ENCODE results near the gene DTWD2.
"Not testable (repeated sequence)": the region's sequence is repeated elsewhere in the genome, so short reads cannot be mapped to it uniquely, and the experiment has no call there.

Gene DTWD2

GRCh38 chr5:118894709-118895108 is 93.6 kb downstream of the DTWD2 start:
- H3K4me1 ChIP-seq (ENCODE audit: control insufficient read depth, insufficient read depth, low read length), result no peaks in the 10 kb centered on the region
- no peaks in the 10 kb centered on the region for H3K27me3 ChIP-seq (ENCODE audit: control insufficient read depth, insufficient read depth, low read length)
- no peaks in the 10 kb centered on the region for H3K9me3 ChIP-seq (ENCODE audit: control insufficient read depth, insufficient read depth, low read length)

GRCh38 chr5:118891252-118891651 is 97.1 kb downstream of the DTWD2 start:
- Histone ChIP-seq H3K9ac (ENCODE audit: low read depth, low read length) (no peak overlapping the region), H3K4me3 (ENCODE audit: low read depth, low read length) (no peak overlapping the region), H3K9me3 (ENCODE audit: control insufficient read depth, insufficient read depth, low read length) (no peaks in the 10 kb centered on the region), H3K36me3 (ENCODE audit: control insufficient read depth, insufficient read depth, low read length) (no peaks in the 10 kb centered on the region), H3K4me1 (ENCODE audit: control insufficient read depth, insufficient read depth, low read length) (no peaks in the 10 kb centered on the region), H3K27me3 (ENCODE audit: control insufficient read depth, insufficient read depth, low read length) (no peaks in the 10 kb centered on the region)

More at GRCh38 chr5:118894709-118895108, 93.6 kb downstream of the DTWD2 start:
- no peak overlapping the region for H3K4me3 ChIP-seq (ENCODE audit: low read depth, low read length)
- H3K9ac ChIP-seq (ENCODE audit: low read depth, low read length), result no peak overlapping the region
- H3K36me3 ChIP-seq (ENCODE audit: control insufficient read depth, insufficient read depth, low read length), result no peaks in the 10 kb centered on the region

GRCh38 chr5:118889165-118889564 is 99.2 kb downstream of the DTWD2 start:
- Histone ChIP-seq H3K4me3 (ENCODE audit: low read depth, low read length) (no peak overlapping the region), H3K36me3 (ENCODE audit: control insufficient read depth, insufficient read depth, low read length) (no peaks in the 10 kb centered on the region)

GRCh38 chr5:118888556-118888955 is 99.8 kb downstream of the DTWD2 start:
- no peaks in the 10 kb centered on the region for H3K9me3 ChIP-seq (ENCODE audit: control insufficient read depth, insufficient read depth, low read length)
- no peaks in the 10 kb centered on the region for H3K4me1 ChIP-seq (ENCODE audit: control insufficient read depth, insufficient read depth, low read length)
- no peaks in the 10 kb centered on the region for H3K36me3 ChIP-seq (ENCODE audit: control insufficient read depth, insufficient read depth, low read length)
- H3K4me3 ChIP-seq (ENCODE audit: low read depth, low read length), result no peak overlapping the region
- H3K27me3 ChIP-seq (ENCODE audit: control insufficient read depth, insufficient read depth, low read length), result no peaks in the 10 kb centered on the region
- H3K9ac ChIP-seq (ENCODE audit: low read depth, low read length), result no peak overlapping the region

More at GRCh38 chr5:118889165-118889564, 99.2 kb downstream of the DTWD2 start:
- no peaks in the 10 kb centered on the region for H3K4me1 ChIP-seq (ENCODE audit: control insufficient read depth, insufficient read depth, low read length)
- H3K9ac ChIP-seq (ENCODE audit: low read depth, low read length), result no peak overlapping the region
- H3K9me3 ChIP-seq (ENCODE audit: control insufficient read depth, insufficient read depth, low read length), result no peaks in the 10 kb centered on the region
- H3K27me3 ChIP-seq (ENCODE audit: control insufficient read depth, insufficient read depth, low read length), result no peaks in the 10 kb centered on the region

GRCh38 chr5:118883362-118883761 is 105.0 kb downstream of the DTWD2 start:
- H3K4me1 ChIP-seq (ENCODE audit: control insufficient read depth, insufficient read depth, low read length), result peaks cover 12% of the 10 kb centered on the region
- H3K9ac ChIP-seq (ENCODE audit: low read depth, low read length), result no peak overlapping the region
- no peaks in the 10 kb centered on the region for H3K36me3 ChIP-seq (ENCODE audit: control insufficient read depth, insufficient read depth, low read length)
- H3K27me3 ChIP-seq (ENCODE audit: control insufficient read depth, insufficient read depth, low read length), result no peaks in the 10 kb centered on the region
- no peak overlapping the region for H3K4me3 ChIP-seq (ENCODE audit: low read depth, low read length)
- H3K9me3 ChIP-seq (ENCODE audit: control insufficient read depth, insufficient read depth, low read length), result no peaks in the 10 kb centered on the region

GRCh38 chr5:118882666-118883065 is 105.7 kb downstream of the DTWD2 start:
- no peak overlapping the region for H3K4me3 ChIP-seq (ENCODE audit: low read depth, low read length)
- no peaks in the 10 kb centered on the region for H3K36me3 ChIP-seq (ENCODE audit: control insufficient read depth, insufficient read depth, low read length)

GRCh38 chr5:118876852-118877251 is 111.5 kb downstream of the DTWD2 start:
- not testable (repeated sequence) for H3K27me3 ChIP-seq (ENCODE audit: control insufficient read depth, insufficient read depth, low read length); H3K4me1 ChIP-seq (ENCODE audit: control insufficient read depth, insufficient read depth, low read length); H3K4me3 ChIP-seq (ENCODE audit: low read depth, low read length); H3K9ac ChIP-seq (ENCODE audit: low read depth, low read length); H3K9me3 ChIP-seq (ENCODE audit: control insufficient read depth, insufficient read depth, low read length); H3K36me3 ChIP-seq (ENCODE audit: control insufficient read depth, insufficient read depth, low read length)

More at GRCh38 chr5:118882666-118883065, 105.7 kb downstream of the DTWD2 start:
- H3K9ac ChIP-seq (ENCODE audit: low read depth, low read length), result no peak overlapping the region
- no peaks in the 10 kb centered on the region for H3K9me3 ChIP-seq (ENCODE audit: control insufficient read depth, insufficient read depth, low read length)
- no peaks in the 10 kb centered on the region for H3K27me3 ChIP-seq (ENCODE audit: control insufficient read depth, insufficient read depth, low read length)
- peaks cover 12% of the 10 kb centered on the region for H3K4me1 ChIP-seq (ENCODE audit: control insufficient read depth, insufficient read depth, low read length)

GRCh38 chr5:118875131-118875530 is 113.2 kb downstream of the DTWD2 start:
- Histone ChIP-seq H3K27me3 (ENCODE audit: control insufficient read depth, insufficient read depth, low read length) (no peaks in the 10 kb centered on the region), H3K9ac (ENCODE audit: low read depth, low read length) (no peak overlapping the region), H3K9me3 (ENCODE audit: control insufficient read depth, insufficient read depth, low read length) (peaks cover 3% of the 10 kb centered on the region), H3K4me1 (ENCODE audit: control insufficient read depth, insufficient read depth, low read length) (no peaks in the 10 kb centered on the region), H3K4me3 (ENCODE audit: low read depth, low read length) (no peak overlapping the region), H3K36me3 (ENCODE audit: control insufficient read depth, insufficient read depth, low read length) (no peaks in the 10 kb centered on the region)

- H3K27me3 ChIP-seq (ENCODE audit: control insufficient read depth, insufficient read depth, low read length), result no peaks in the 10 kb centered on the region
- H3K4me3 ChIP-seq (ENCODE audit: low read depth, low read length), result no peak overlapping the region
- H3K9ac ChIP-seq (ENCODE audit: low read depth, low read length), result no peak overlapping the region
Measured at GRCh38 chr5:118873417-118873816, 114.9 kb downstream of the DTWD2 start.

GRCh38 chr5:118863345-118863744 is 125.0 kb downstream of the DTWD2 start:
- no peaks in the 10 kb centered on the region for H3K9me3 ChIP-seq (ENCODE audit: control insufficient read depth, insufficient read depth, low read length)
- no peaks in the 10 kb centered on the region for H3K27me3 ChIP-seq (ENCODE audit: control insufficient read depth, insufficient read depth, low read length)
- no peaks in the 10 kb centered on the region for H3K36me3 ChIP-seq (ENCODE audit: control insufficient read depth, insufficient read depth, low read length)
- no peak overlapping the region for H3K4me3 ChIP-seq (ENCODE audit: low read depth, low read length)
- H3K4me1 ChIP-seq (ENCODE audit: control insufficient read depth, insufficient read depth, low read length), result no peaks in the 10 kb centered on the region
- no peak overlapping the region for H3K9ac ChIP-seq (ENCODE audit: low read depth, low read length)

More at GRCh38 chr5:118873417-118873816, 114.9 kb downstream of the DTWD2 start:
- peaks cover 3% of the 10 kb centered on the region for H3K9me3 ChIP-seq (ENCODE audit: control insufficient read depth, insufficient read depth, low read length)
- no peaks in the 10 kb centered on the region for H3K36me3 ChIP-seq (ENCODE audit: control insufficient read depth, insufficient read depth, low read length)
- no peaks in the 10 kb centered on the region for H3K4me1 ChIP-seq (ENCODE audit: control insufficient read depth, insufficient read depth, low read length)

- H3K27me3 ChIP-seq (ENCODE audit: control insufficient read depth, insufficient read depth, low read length), result no peaks in the 10 kb centered on the region
- H3K9me3 ChIP-seq (ENCODE audit: control insufficient read depth, insufficient read depth, low read length), result no peaks in the 10 kb centered on the region
- H3K9ac ChIP-seq (ENCODE audit: low read depth, low read length), result no peak overlapping the region
- H3K36me3 ChIP-seq (ENCODE audit: control insufficient read depth, insufficient read depth, low read length), result no peaks in the 10 kb centered on the region
- H3K4me3 ChIP-seq (ENCODE audit: low read depth, low read length), result no peak overlapping the region
- H3K4me1 ChIP-seq (ENCODE audit: control insufficient read depth, insufficient read depth, low read length), result no peaks in the 10 kb centered on the region
Measured at GRCh38 chr5:118862596-118862995, 125.8 kb downstream of the DTWD2 start.

- no peaks in the 10 kb centered on the region for H3K27me3 ChIP-seq (ENCODE audit: control insufficient read depth, insufficient read depth, low read length)
- no peaks in the 10 kb centered on the region for H3K9me3 ChIP-seq (ENCODE audit: control insufficient read depth, insufficient read depth, low read length)
- no peak overlapping the region for H3K4me3 ChIP-seq (ENCODE audit: low read depth, low read length)
- H3K4me1 ChIP-seq (ENCODE audit: control insufficient read depth, insufficient read depth, low read length), result no peaks in the 10 kb centered on the region
- no peaks in the 10 kb centered on the region for H3K36me3 ChIP-seq (ENCODE audit: control insufficient read depth, insufficient read depth, low read length)
- no peak overlapping the region for H3K9ac ChIP-seq (ENCODE audit: low read depth, low read length)
Measured at GRCh38 chr5:118857700-118858099, 130.6 kb downstream of the DTWD2 start.

Measured in iPS-15b (cell line).